Measurements from ENCODE around the gene CTNNBL1.

Gene CTNNBL1

GRCh38 chr20:37912874-37913273 is 219.0 kb downstream of the CTNNBL1 start:
- Histone ChIP-seq H3K9me3 (ENCODE audit: low read length) (no peaks in the 10 kb centered on the region), H3K27me3 (ENCODE audit: insufficient read depth, low read length) (no peaks in the 10 kb centered on the region), H3K4me3 (ENCODE audit: low read length) (no peak overlapping the region), H2AFZ (ENCODE audit: low read depth, low read length) (no peak overlapping the region), H3K4me1 (ENCODE audit: insufficient read depth, low read length) (peaks cover 61% of the 10 kb centered on the region), H3K36me3 (ENCODE audit: insufficient read depth, low read length) (no peaks in the 10 kb centered on the region)

GRCh38 chr20:37913567-37914366 is 219.9 kb downstream of the CTNNBL1 start:
- peaks cover 53% of the 10 kb centered on the region for H3K4me1 ChIP-seq (ENCODE audit: insufficient read depth, low read length)
- no peaks in the 10 kb centered on the region for H3K36me3 ChIP-seq (ENCODE audit: insufficient read depth, low read length)
- no peak overlapping the region for H2AFZ ChIP-seq (ENCODE audit: low read depth, low read length)
- no peaks in the 10 kb centered on the region for H3K9me3 ChIP-seq (ENCODE audit: low read length)
- no peak overlapping the region for H3K4me3 ChIP-seq (ENCODE audit: low read length)
- no peaks in the 10 kb centered on the region for H3K27me3 ChIP-seq (ENCODE audit: insufficient read depth, low read length)

DNA sequence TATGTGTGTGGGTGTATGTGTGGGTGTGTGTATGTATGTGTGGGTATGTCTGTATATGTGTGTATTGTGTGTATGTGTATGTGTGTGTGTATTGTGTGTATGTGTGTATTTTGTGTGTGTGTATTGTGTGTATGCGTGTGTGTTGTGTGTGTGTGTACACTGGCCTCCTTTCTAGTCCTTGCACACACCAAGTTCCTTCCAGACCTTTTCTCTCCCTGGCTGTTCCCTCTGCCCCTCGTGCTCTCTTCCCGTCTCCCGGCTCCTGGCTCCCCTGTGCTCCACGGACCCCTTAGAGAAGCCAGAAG is 220.5 kb downstream of the CTNNBL1 start:
- Histone ChIP-seq H3K27me3 (ENCODE audit: insufficient read depth, low read length) (no peaks in the 10 kb centered on the region), H3K4me1 (ENCODE audit: insufficient read depth, low read length) (peaks cover 47% of the 10 kb centered on the region), H3K4me3 (ENCODE audit: low read length) (no peak overlapping the region), H3K9me3 (ENCODE audit: low read length) (no peaks in the 10 kb centered on the region), H3K36me3 (ENCODE audit: insufficient read depth, low read length) (no peaks in the 10 kb centered on the region), H2AFZ (ENCODE audit: low read depth, low read length) (no peak overlapping the region)

- Histone ChIP-seq H3K4me3 (ENCODE audit: low read length) (peak overlapping the region; percentile 48), H3K27me3 (ENCODE audit: insufficient read depth, low read length) (no peaks in the 10 kb centered on the region), H2AFZ (ENCODE audit: low read depth, low read length) (peak overlapping the region; percentile 78)
These were observed 221.0 kb downstream of the CTNNBL1 start for GRCh38 chr20:37914672-37915433.

DNA sequence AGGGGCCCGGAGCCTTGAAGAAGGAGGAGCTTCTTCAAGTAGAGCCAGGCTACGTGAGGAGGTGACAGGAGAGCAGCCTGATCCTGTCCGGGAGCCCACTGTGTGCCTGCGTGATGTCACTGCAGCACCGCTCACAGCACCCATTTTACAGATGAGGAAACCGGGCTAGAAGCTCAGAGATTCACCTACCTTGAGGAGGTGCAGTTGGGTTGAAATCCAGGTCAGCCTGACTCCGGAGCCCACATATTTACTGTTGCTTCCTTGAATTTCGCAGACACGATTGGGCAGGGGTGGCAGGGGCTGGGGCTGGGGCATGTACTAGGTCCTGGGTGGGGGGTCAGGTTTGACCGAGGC is 221.6 kb downstream of the CTNNBL1 start:
- H3K4me1 ChIP-seq (ENCODE audit: insufficient read depth, low read length), result peaks cover 41% of the 10 kb centered on the region
- no peaks in the 10 kb centered on the region for H3K27me3 ChIP-seq (ENCODE audit: insufficient read depth, low read length)
- H3K9me3 ChIP-seq (ENCODE audit: low read length), result no peaks in the 10 kb centered on the region
- peak overlapping the region; percentile 48 for H3K4me3 ChIP-seq (ENCODE audit: low read length)
- peak overlapping the region; percentile 78 for H2AFZ ChIP-seq (ENCODE audit: low read depth, low read length)
- no peaks in the 10 kb centered on the region for H3K36me3 ChIP-seq (ENCODE audit: insufficient read depth, low read length)

More at GRCh38 chr20:37914672-37915433, 221.0 kb downstream of the CTNNBL1 start:
- Histone ChIP-seq H3K9me3 (ENCODE audit: low read length) (no peaks in the 10 kb centered on the region), H3K36me3 (ENCODE audit: insufficient read depth, low read length) (no peaks in the 10 kb centered on the region), H3K4me1 (ENCODE audit: insufficient read depth, low read length) (peaks cover 42% of the 10 kb centered on the region)

DNA sequence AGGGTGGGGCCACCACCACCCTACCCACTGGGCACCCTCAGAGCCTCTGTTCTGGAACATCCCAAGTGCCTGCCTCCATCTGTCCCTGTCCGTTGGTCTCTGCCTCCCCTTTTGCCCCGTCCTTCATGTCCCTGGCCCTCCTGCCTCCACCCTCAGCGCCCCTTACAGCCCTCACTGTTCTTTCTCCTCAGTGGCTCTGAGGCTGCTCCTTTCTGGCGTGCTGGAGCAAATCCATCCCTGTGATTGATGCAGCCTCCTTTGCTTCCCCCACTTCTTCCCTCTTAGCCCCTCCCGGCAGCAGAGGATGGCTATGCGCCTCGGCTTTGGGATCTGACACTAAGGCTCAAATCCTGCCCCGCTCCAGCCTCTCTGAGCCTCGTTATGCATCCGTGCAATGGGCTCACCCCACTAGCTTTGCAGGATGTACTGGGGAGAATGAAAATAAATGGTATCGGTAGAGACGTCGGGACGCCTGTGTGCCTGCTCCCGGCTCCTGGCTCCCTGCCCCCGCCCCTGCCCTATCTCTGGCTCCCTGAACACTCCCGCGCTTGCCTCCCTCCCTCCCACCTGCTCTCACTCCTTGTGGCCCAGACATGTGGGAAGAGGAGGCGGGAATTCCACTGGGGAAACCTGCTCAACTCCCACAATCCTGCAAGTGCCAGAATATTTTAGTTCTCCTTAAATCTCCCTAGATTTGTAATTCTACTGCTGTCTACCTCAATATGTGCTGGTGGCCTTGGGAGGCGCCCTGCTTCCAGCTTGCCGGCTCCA is 222.2 kb downstream of the CTNNBL1 start:
- Histone ChIP-seq H3K9me3 (ENCODE audit: low read length) (no peaks in the 10 kb centered on the region), H3K4me3 (ENCODE audit: low read length) (no peak overlapping the region), H3K4me1 (ENCODE audit: insufficient read depth, low read length) (peaks cover 41% of the 10 kb centered on the region), H2AFZ (ENCODE audit: low read depth, low read length) (no peak overlapping the region), H3K36me3 (ENCODE audit: insufficient read depth, low read length) (no peaks in the 10 kb centered on the region), H3K27me3 (ENCODE audit: insufficient read depth, low read length) (no peaks in the 10 kb centered on the region)

GRCh38 chr20:37917461-37917860 is 223.6 kb downstream of the CTNNBL1 start:
- Histone ChIP-seq H2AFZ (ENCODE audit: low read depth, low read length) (no peak overlapping the region), H3K9me3 (ENCODE audit: low read length) (no peaks in the 10 kb centered on the region), H3K4me1 (ENCODE audit: insufficient read depth, low read length) (peaks cover 27% of the 10 kb centered on the region), H3K27me3 (ENCODE audit: insufficient read depth, low read length) (no peaks in the 10 kb centered on the region), H3K36me3 (ENCODE audit: insufficient read depth, low read length) (no peaks in the 10 kb centered on the region), H3K4me3 (ENCODE audit: low read length) (no peak overlapping the region)

- H3K4me3 ChIP-seq (ENCODE audit: low read length), result no peak overlapping the region
- no peaks in the 10 kb centered on the region for H3K36me3 ChIP-seq (ENCODE audit: insufficient read depth, low read length)
- no peaks in the 10 kb centered on the region for H3K27me3 ChIP-seq (ENCODE audit: insufficient read depth, low read length)
- H3K4me1 ChIP-seq (ENCODE audit: insufficient read depth, low read length), result peaks cover 21% of the 10 kb centered on the region
- H3K9me3 ChIP-seq (ENCODE audit: low read length), result no peaks in the 10 kb centered on the region
- no peak overlapping the region for H2AFZ ChIP-seq (ENCODE audit: low read depth, low read length)
These were observed 224.2 kb downstream of the CTNNBL1 start for GRCh38 chr20:37918035-37918434.

DNA sequence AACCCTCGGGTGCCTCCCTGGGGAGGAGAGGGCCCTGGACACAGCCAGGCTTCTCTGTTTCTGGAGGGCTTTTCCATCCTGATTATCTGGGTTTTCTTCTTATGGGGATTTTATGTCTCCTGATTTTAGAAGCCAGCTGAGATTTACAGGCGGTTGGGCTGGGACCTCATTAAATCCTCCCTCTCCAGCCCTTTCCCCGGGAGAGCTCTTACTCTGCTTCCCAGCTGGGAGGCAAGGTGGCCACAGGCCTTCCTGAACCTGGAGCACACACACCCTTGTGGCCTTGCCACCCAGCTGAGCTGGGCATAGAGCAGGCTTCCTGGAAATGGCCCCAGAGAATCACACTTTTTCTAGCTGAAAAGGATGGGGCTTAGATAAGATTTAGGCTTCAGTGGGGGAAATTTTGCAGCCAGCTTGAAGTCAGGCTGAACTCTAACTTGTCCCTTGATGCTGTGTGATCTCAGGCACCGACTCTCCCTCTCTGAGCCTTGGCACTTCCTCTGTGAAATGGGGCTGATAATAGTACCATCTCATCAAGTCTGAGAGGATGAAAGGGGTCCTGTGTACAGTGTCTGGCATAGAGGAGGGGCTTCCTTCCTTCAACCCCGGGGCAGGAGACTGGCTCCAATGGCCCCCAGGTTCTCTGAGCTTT is 225.7 kb downstream of the CTNNBL1 start:
- peaks cover 12% of the 10 kb centered on the region for H3K4me1 ChIP-seq (ENCODE audit: insufficient read depth, low read length)
- H2AFZ ChIP-seq (ENCODE audit: low read depth, low read length), result no peak overlapping the region
- H3K4me3 ChIP-seq (ENCODE audit: low read length), result no peak overlapping the region
- H3K9me3 ChIP-seq (ENCODE audit: low read length), result no peaks in the 10 kb centered on the region
- H3K36me3 ChIP-seq (ENCODE audit: insufficient read depth, low read length), result no peaks in the 10 kb centered on the region
- H3K27me3 ChIP-seq (ENCODE audit: insufficient read depth, low read length), result no peaks in the 10 kb centered on the region

GRCh38 chr20:37920270-37920669 is 226.4 kb downstream of the CTNNBL1 start:
- no peaks in the 10 kb centered on the region for H3K36me3 ChIP-seq (ENCODE audit: insufficient read depth, low read length)
- H3K27me3 ChIP-seq (ENCODE audit: insufficient read depth, low read length), result no peaks in the 10 kb centered on the region
- H3K9me3 ChIP-seq (ENCODE audit: low read length), result no peaks in the 10 kb centered on the region
- H2AFZ ChIP-seq (ENCODE audit: low read depth, low read length), result no peak overlapping the region
- no peak overlapping the region for H3K4me3 ChIP-seq (ENCODE audit: low read length)
- peaks cover 8% of the 10 kb centered on the region for H3K4me1 ChIP-seq (ENCODE audit: insufficient read depth, low read length)

DNA sequence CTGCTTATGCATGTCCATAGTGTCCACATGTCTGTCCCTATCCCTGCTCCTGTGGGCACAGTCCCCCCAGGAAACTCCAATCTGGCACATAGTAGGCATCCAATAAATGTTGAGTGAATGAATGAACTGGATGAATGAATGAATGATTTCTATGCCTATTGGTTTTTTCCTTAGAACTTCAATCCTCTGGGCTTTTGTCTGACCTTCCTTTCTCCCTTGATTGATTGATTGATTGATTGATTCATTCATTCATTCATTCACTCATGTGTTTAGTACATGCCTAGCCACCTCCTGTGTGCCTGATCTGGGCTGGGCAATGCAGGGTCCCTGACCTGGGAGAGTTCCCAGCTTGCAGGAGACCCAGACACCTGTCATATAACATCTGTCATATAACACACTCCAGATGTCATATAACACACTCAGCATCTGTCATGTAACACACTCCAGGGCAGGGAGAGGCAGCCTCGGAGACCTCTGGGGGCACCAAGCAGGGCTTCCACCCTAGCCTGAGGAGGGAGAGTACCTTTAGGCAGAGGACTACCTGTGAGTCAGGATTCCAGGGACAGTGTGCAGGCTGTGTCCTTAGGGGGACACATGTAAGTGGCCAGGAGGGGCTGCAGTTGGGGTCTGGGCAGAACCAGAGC is 227.0 kb downstream of the CTNNBL1 start:
- Histone ChIP-seq H3K36me3 (ENCODE audit: insufficient read depth, low read length) (no peaks in the 10 kb centered on the region), H3K27me3 (ENCODE audit: insufficient read depth, low read length) (no peaks in the 10 kb centered on the region), H2AFZ (ENCODE audit: low read depth, low read length) (no peak overlapping the region), H3K4me1 (ENCODE audit: insufficient read depth, low read length) (peaks cover 3% of the 10 kb centered on the region), H3K9me3 (ENCODE audit: low read length) (no peaks in the 10 kb centered on the region), H3K4me3 (ENCODE audit: low read length) (no peak overlapping the region)

DNA sequence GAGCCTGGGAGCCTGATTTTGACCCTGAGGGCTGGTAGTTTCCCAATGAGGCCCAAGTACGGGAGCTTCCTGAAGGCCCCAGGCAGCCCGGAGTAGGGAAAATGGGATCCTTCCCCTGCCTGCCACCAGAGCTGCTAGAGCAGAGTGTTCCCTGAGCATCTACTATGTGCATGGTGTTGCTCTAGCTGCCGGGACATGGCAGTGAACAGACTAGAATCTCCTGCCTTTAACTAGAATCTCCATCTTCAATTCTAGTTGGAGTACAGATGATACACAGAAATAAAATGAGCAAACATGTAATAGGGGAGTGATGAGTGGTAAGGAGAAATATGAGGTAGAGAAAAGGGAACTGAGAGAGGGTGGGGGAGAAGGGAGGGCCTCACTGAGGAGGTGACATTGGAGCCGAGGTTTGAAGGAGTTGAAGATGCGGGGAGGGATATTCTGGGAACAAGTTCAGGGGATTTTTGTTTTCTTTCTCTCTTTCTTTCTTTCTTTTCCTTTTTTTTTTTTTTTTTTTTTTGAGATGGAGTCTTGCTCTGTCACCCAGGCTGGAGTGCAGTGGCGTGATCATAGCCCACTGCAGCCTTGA is 227.6 kb downstream of the CTNNBL1 start:
- no peak overlapping the region for H3K4me3 ChIP-seq (ENCODE audit: low read length)
- no peaks in the 10 kb centered on the region for H3K9me3 ChIP-seq (ENCODE audit: low read length)
- H3K4me1 ChIP-seq (ENCODE audit: insufficient read depth, low read length), result no peaks in the 10 kb centered on the region
- H2AFZ ChIP-seq (ENCODE audit: low read depth, low read length), result no peak overlapping the region
- no peaks in the 10 kb centered on the region for H3K27me3 ChIP-seq (ENCODE audit: insufficient read depth, low read length)
- H3K36me3 ChIP-seq (ENCODE audit: insufficient read depth, low read length), result no peaks in the 10 kb centered on the region

All from neuron (in vitro differentiated cells).